Muscle layer of colon (tissue), 2 donors: ENCODE results near the gene TNS3.

Experiments
- H3K27ac ChIP-seq: one replicate; pipeline ENCODE4 v1.7.0; 2013; ENCODE audit warnings: low read depth, mild to moderate bottlenecking, low read length, moderate library complexity
- H3K27me3 ChIP-seq, 2 donors: one replicate each; pipeline ENCODE4 v1.7.0; 2013; ENCODE audit warnings: low read length in 2 of 2, mild to moderate bottlenecking in 2 of 2; ENCODE audit not compliant: insufficient read depth in 2 of 2, control insufficient read depth in 1 of 2
- H3K36me3 ChIP-seq: one replicate; pipeline ENCODE4 v1.7.0; 2013; ENCODE audit warnings: mild to moderate bottlenecking, low read length; ENCODE audit not compliant: insufficient read depth
- H3K4me1 ChIP-seq: one replicate; pipeline ENCODE4 v1.7.0; 2013; ENCODE audit warnings: mild to moderate bottlenecking, low read length; ENCODE audit not compliant: insufficient read depth
- H3K4me3 ChIP-seq, 2 donors: one replicate each; pipeline ENCODE4 v1.7.0; 2013; ENCODE audit warnings: low read length in 2 of 2, low read depth in 1 of 2, mild to moderate bottlenecking in 1 of 2, moderate library complexity in 1 of 2
- H3K9ac ChIP-seq: one replicate; pipeline ENCODE4 v1.7.0; 2013; ENCODE audit warnings: low read length
- H3K9me3 ChIP-seq: one replicate; pipeline ENCODE4 v1.7.0; 2013; ENCODE audit warnings: mild to moderate bottlenecking, low read length
- donor health status: abdominal sarcoma.
- donor health status: Adenocarcinoma of cecum.

The TNS3 gene

GRCh38 chr7:47386273-47386835 lies 195.6 kb downstream of the TNS3 start:
- peaks cover 7% of the 10 kb centered on the region for H3K36me3 ChIP-seq
- no peak overlapping the region for H3K9ac ChIP-seq
- H3K27me3 ChIP-seq: no peaks in the 10 kb centered on the region
- H3K4me1 ChIP-seq: no peaks in the 10 kb centered on the region
- no peak overlapping the region for H3K4me3 ChIP-seq
- H3K9me3 ChIP-seq: no peaks in the 10 kb centered on the region
- no peak overlapping the region for H3K27ac ChIP-seq

GRCh38 chr7:47385536-47386125 lies 196.3 kb downstream of the TNS3 start:
- no peak overlapping the region for H3K9ac ChIP-seq
- H3K9me3 ChIP-seq: no peaks in the 10 kb centered on the region
- no peak overlapping the region for H3K4me3 ChIP-seq
- H3K27me3 ChIP-seq: no peaks in the 10 kb centered on the region
- peaks cover under 1% of the 10 kb centered on the region for H3K4me1 ChIP-seq
- H3K27ac ChIP-seq: no peak overlapping the region
- peaks cover 2% of the 10 kb centered on the region for H3K36me3 ChIP-seq

- no peak overlapping the region for H3K4me3 ChIP-seq
- no peaks in the 10 kb centered on the region for H3K36me3 ChIP-seq
- H3K4me1 ChIP-seq: peaks cover 7% of the 10 kb centered on the region
- no peaks in the 10 kb centered on the region for H3K9me3 ChIP-seq
- no peak overlapping the region for H3K9ac ChIP-seq
- no peak overlapping the region for H3K27ac ChIP-seq
- no peaks in the 10 kb centered on the region for H3K27me3 ChIP-seq
Measured at GRCh38 chr7:47384755-47385535, 197.0 kb downstream of the TNS3 start.

- H3K9ac ChIP-seq: no peak overlapping the region
- H3K27me3 ChIP-seq: no peaks in the 10 kb centered on the region
- no peak overlapping the region for H3K4me3 ChIP-seq
- no peaks in the 10 kb centered on the region for H3K36me3 ChIP-seq
- H3K27ac ChIP-seq: no peak overlapping the region
- H3K9me3 ChIP-seq: no peaks in the 10 kb centered on the region
- peaks cover 14% of the 10 kb centered on the region for H3K4me1 ChIP-seq
Measured at GRCh38 chr7:47383696-47384445, 198.0 kb downstream of the TNS3 start.

GRCh38 chr7:47383072-47383471 lies 198.8 kb downstream of the TNS3 start:
- H3K36me3 ChIP-seq: no peaks in the 10 kb centered on the region
- no peaks in the 10 kb centered on the region for H3K9me3 ChIP-seq
- H3K4me3 ChIP-seq: no peak overlapping the region
- no peak overlapping the region for H3K9ac ChIP-seq
- no peak overlapping the region for H3K27ac ChIP-seq
- H3K4me1 ChIP-seq: peaks cover 14% of the 10 kb centered on the region
- no peaks in the 10 kb centered on the region for H3K27me3 ChIP-seq

GRCh38 chr7:47382200-47382599 lies 199.7 kb downstream of the TNS3 start:
- no peaks in the 10 kb centered on the region for H3K9me3 ChIP-seq
- H3K36me3 ChIP-seq: no peaks in the 10 kb centered on the region
- no peak overlapping the region for H3K4me3 ChIP-seq
- no peaks in the 10 kb centered on the region for H3K27me3 ChIP-seq
- H3K4me1 ChIP-seq: peaks cover 14% of the 10 kb centered on the region
- no peak overlapping the region for H3K9ac ChIP-seq
- no peak overlapping the region for H3K27ac ChIP-seq

- no peak overlapping the region for H3K4me3 ChIP-seq
- no peaks in the 10 kb centered on the region for H3K27me3 ChIP-seq
- peaks cover 14% of the 10 kb centered on the region for H3K4me1 ChIP-seq
- H3K27ac ChIP-seq: no peak overlapping the region
- H3K36me3 ChIP-seq: no peaks in the 10 kb centered on the region
- no peak overlapping the region for H3K9ac ChIP-seq
- no peaks in the 10 kb centered on the region for H3K9me3 ChIP-seq
Measured at GRCh38 chr7:47381134-47381495, 200.8 kb downstream of the TNS3 start.

GRCh38 chr7:47380325-47381133 lies 201.4 kb downstream of the TNS3 start:
- Histone ChIP-seq H3K9me3 (no peaks in the 10 kb centered on the region), H3K27me3 (no peaks in the 10 kb centered on the region), H3K9ac (no peak overlapping the region), H3K36me3 (no peaks in the 10 kb centered on the region), H3K4me1 (peaks cover 14% of the 10 kb centered on the region), H3K27ac (no peak overlapping the region), H3K4me3 (no peak overlapping the region)

- no peaks in the 10 kb centered on the region for H3K9me3 ChIP-seq
- no peaks in the 10 kb centered on the region for H3K27me3 ChIP-seq
- no peak overlapping the region for H3K4me3 ChIP-seq
- no peaks in the 10 kb centered on the region for H3K36me3 ChIP-seq
- H3K27ac ChIP-seq: no peak overlapping the region
- no peak overlapping the region for H3K9ac ChIP-seq
- H3K4me1 ChIP-seq: peaks cover 19% of the 10 kb centered on the region
Measured at GRCh38 chr7:47379629-47380324, 202.1 kb downstream of the TNS3 start.

- no peak overlapping the region for H3K27ac ChIP-seq
- H3K4me3 ChIP-seq: no peak overlapping the region
- H3K4me1 ChIP-seq: peaks cover 19% of the 10 kb centered on the region
- no peaks in the 10 kb centered on the region for H3K36me3 ChIP-seq
- H3K9me3 ChIP-seq: no peaks in the 10 kb centered on the region
- H3K9ac ChIP-seq: no peak overlapping the region
- no peaks in the 10 kb centered on the region for H3K27me3 ChIP-seq
Measured at GRCh38 chr7:47378728-47379395, 203.0 kb downstream of the TNS3 start.
